ENCODE results near the gene SMIM11.
A peak's percentile ranks its signal among the peaks of the same experiment; 100 is the strongest.
"Not testable (repeated sequence)": the region's sequence is repeated elsewhere in the genome, so short reads cannot be mapped to it uniquely, and the experiment has no call there.

The SMIM11 gene

GRCh38 chr21:34357889-34358288 lies 17.4 kb upstream of the SMIM11 start:
- DNase-seq = no peak

GRCh38 chr21:34358866-34359265 lies 16.4 kb upstream of the SMIM11 start:
- no peak for DNase-seq

GRCh38 chr21:34360488-34361241 lies 14.6 kb upstream of the SMIM11 start:
- DNase-seq = no peak

- no peak for DNase-seq
Observed at GRCh38 chr21:34362136-34362444, 13.2 kb upstream of the SMIM11 start.

- no peak for DNase-seq
Observed at GRCh38 chr21:34362670-34363069, 12.6 kb upstream of the SMIM11 start.

GRCh38 chr21:34363733-34364132 lies 11.6 kb upstream of the SMIM11 start, which contains the start of gene KCNE2:
KCNE2 (plus strand) TSS chr21:34364006; CDS start chr21:34370479, 6,473 bp downstream.
- no peak for DNase-seq

GRCh38 chr21:34364921-34365320 lies 10.4 kb upstream of the SMIM11 start:
- DNase-seq = no peak

- DNase-seq = no peak
Observed at GRCh38 chr21:34365809-34366208, 9.5 kb upstream of the SMIM11 start.

- peak; percentile 71 for DNase-seq
Observed at GRCh38 chr21:34367320-34367935, 7.9 kb upstream of the SMIM11 start.

- DNase-seq = no peak
Observed at GRCh38 chr21:34369741-34370140, 5.6 kb upstream of the SMIM11 start.

GRCh38 chr21:34372321-34372720 lies 3.0 kb upstream of the SMIM11 start:
- no peak for DNase-seq

GRCh38 chr21:34374462-34374861 lies 845 bp upstream of the SMIM11 start:
- DNase-seq = not testable (repeated sequence)

GRCh38 chr21:34375619-34375972 lies 289 bp downstream of the SMIM11 start:
- DNase-seq = not testable (repeated sequence)

GRCh38 chr21:34383138-34383537 lies 7.8 kb downstream of the SMIM11 start:
- DNase-seq = not testable (repeated sequence)

GRCh38 chr21:34383724-34384415 lies 8.6 kb downstream of the SMIM11 start:
- DNase-seq = not testable (repeated sequence)

- not testable (repeated sequence) for DNase-seq
Observed at GRCh38 chr21:34400522-34400921, 25.2 kb downstream of the SMIM11 start.

- not testable (repeated sequence) for DNase-seq
Observed at GRCh38 chr21:34404742-34405141, 29.4 kb downstream of the SMIM11 start.

- DNase-seq = not testable (repeated sequence)
Observed at GRCh38 chr21:34405686-34406085, 30.4 kb downstream of the SMIM11 start.

- not testable (repeated sequence) for DNase-seq
Observed at GRCh38 chr21:34406102-34406501, 30.8 kb downstream of the SMIM11 start.

- not testable (repeated sequence) for DNase-seq
Observed at GRCh38 chr21:34406676-34407075, 31.4 kb downstream of the SMIM11 start.

- not testable (repeated sequence) for DNase-seq
Observed at GRCh38 chr21:34407294-34407693, 32.0 kb downstream of the SMIM11 start.

GRCh38 chr21:34417448-34418077 lies 42.3 kb downstream of the SMIM11 start:
- not testable (repeated sequence) for DNase-seq

- DNase-seq = not testable (repeated sequence)
Observed at GRCh38 chr21:34423805-34424204, 48.5 kb downstream of the SMIM11 start, which contains the start of gene SMIM34. SMIM34 (minus strand) TSS chr21:34423951; CDS start chr21:34423839, 112 bp downstream.
